ENCODE data around the gene ZNF195.
"Not testable (repeated sequence)": the region's sequence is repeated elsewhere in the genome, so short reads cannot be mapped to it uniquely, and the experiment has no call there.

Gene ZNF195

GRCh38 chr11:3378426-3379423 is at the start of gene ZNF195:
TSS of gene ZNF195 (minus strand) at chr11:3379146. CDS start at chr11:3379040, 106 bp downstream.
- Histone ChIP-seq H3K4me3 (peak within 1 kb of the TSS; percentile 95), H3K27ac (peak within 1 kb of the TSS; percentile 70 to 87)
- DNase-seq (ENCODE audit: low spot score): peak; percentile 99
- TF ChIP-seq CTCF (IDR thresholded peaks at IDR 0.05): no peak

GRCh38 chr11:3428076-3428475 is 49.1 kb upstream of the ZNF195 start:
- not testable (repeated sequence) for H3K4me3 ChIP-seq; H3K27ac ChIP-seq; DNase-seq (ENCODE audit: low spot score)

GRCh38 chr11:3426541-3426940 is 47.6 kb upstream of the ZNF195 start:
- DNase-seq (ENCODE audit: low spot score); H3K4me3 ChIP-seq; H3K27ac ChIP-seq: not testable (repeated sequence)

GRCh38 chr11:3423928-3424327 is 45.0 kb upstream of the ZNF195 start:
- not testable (repeated sequence) for DNase-seq (ENCODE audit: low spot score); H3K27ac ChIP-seq
- H3K4me3 ChIP-seq: peak overlapping the region; percentile 82

- DNase-seq (ENCODE audit: low spot score): peak; percentile 80
- Histone ChIP-seq H3K4me3 (peak overlapping the region; percentile 82), H3K27ac (peak overlapping the region; percentile 80 to 86)
Measured at GRCh38 chr11:3423138-3423731, 44.3 kb upstream of the ZNF195 start.

GRCh38 chr11:3422380-3423137 is 43.6 kb upstream of the ZNF195 start:
- DNase-seq (ENCODE audit: low spot score): peak; percentile 99
- Histone ChIP-seq H3K27ac (peak overlapping the region; percentile 82 to 86), H3K4me3 (peak overlapping the region; percentile 82)

GRCh38 chr11:3421608-3422379 is 42.8 kb upstream of the ZNF195 start:
- Histone ChIP-seq H3K27ac (peak overlapping the region; percentile 82 to 86), H3K4me3 (peak overlapping the region; percentile 82)
- not testable (repeated sequence) for DNase-seq (ENCODE audit: low spot score)

GRCh38 chr11:3420281-3421042 is 41.5 kb upstream of the ZNF195 start:
- not testable (repeated sequence) for DNase-seq (ENCODE audit: low spot score); H3K27ac ChIP-seq; H3K4me3 ChIP-seq

GRCh38 chr11:3419496-3419895 is 40.5 kb upstream of the ZNF195 start:
- not testable (repeated sequence) for H3K4me3 ChIP-seq; DNase-seq (ENCODE audit: low spot score); H3K27ac ChIP-seq

- H3K27ac ChIP-seq; DNase-seq (ENCODE audit: low spot score); H3K4me3 ChIP-seq: not testable (repeated sequence)
- TF ChIP-seq CTCF (IDR thresholded peaks at IDR 0.05): peak; percentile 21
Measured at GRCh38 chr11:3417047-3417446, 38.1 kb upstream of the ZNF195 start.

GRCh38 chr11:3415301-3415700 is 36.4 kb upstream of the ZNF195 start:
- not testable (repeated sequence) for DNase-seq (ENCODE audit: low spot score); H3K27ac ChIP-seq; H3K4me3 ChIP-seq

- H3K4me3 ChIP-seq; DNase-seq (ENCODE audit: low spot score); H3K27ac ChIP-seq: not testable (repeated sequence)
Measured at GRCh38 chr11:3413666-3414065, 34.7 kb upstream of the ZNF195 start.
